ENCODE results near the gene LUC7L2.
A peak's percentile ranks its signal among the peaks of the same experiment; 100 is the strongest.
"Not testable (repeated sequence)": the region's sequence is repeated elsewhere in the genome, so short reads cannot be mapped to it uniquely, and the experiment has no call there.

The LUC7L2 gene

DNA sequence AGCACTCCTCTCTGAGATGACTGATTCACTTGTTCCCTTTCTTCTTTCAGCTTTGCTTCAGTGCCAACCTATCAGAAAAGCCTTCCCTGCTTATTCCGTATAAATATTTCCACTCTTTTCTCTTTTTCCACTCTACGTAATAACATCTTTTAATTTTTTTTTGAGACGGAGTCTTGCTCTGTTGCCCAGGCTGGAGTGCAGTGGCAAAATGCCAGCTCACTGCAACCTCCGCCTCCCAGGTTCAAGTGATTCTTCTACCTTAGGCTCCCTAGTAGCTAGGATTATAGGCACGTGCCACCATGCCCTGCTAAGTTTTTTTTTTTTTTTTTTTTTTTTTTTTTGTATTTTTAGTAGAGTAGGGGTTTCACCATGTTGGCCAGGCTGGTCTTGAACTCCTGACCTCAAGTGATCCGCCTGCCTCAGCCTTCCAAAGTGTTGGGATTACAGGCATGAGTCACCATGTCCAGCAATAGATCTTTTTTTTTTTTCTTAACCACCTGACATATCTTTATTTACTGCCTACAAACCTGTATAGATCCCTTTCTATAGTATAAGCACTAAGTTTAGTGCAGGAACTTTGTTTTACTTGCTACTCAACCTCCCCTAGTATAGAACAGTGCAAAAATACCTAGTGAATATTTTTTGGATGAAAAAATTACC lies 55.2 kb downstream of the LUC7L2 start:
- H3K27ac Mint-ChIP-seq, result peak overlapping the region in 1 of 2 donors; percentile 27
- not testable (repeated sequence) for H3K4me1 Mint-ChIP-seq, DNase-seq, H3K9me3 Mint-ChIP-seq, ATAC-seq, H3K4me3 Mint-ChIP-seq, H3K27me3 Mint-ChIP-seq

GRCh38 chr7:139416405-139416804 lies 56.7 kb downstream of the LUC7L2 start:
- no peaks in the 10 kb centered on the region for H3K9me3 Mint-ChIP-seq
- ATAC-seq, result no peak

GRCh38 chr7:139417478-139417877 lies 57.8 kb downstream of the LUC7L2 start:
- ATAC-seq, result no peak
- Mint-ChIP-seq H3K4me1 (no peaks in the 10 kb centered on the region), H3K4me3 (no peak overlapping the region), H3K27ac (peak overlapping the region in 1 of 2 donors; percentile 50), H3K9me3 (no peaks in the 10 kb centered on the region), H3K27me3 (no peaks in the 10 kb centered on the region)
- no peak for DNase-seq

More at GRCh38 chr7:139416405-139416804, 56.7 kb downstream of the LUC7L2 start:
- Mint-ChIP-seq H3K4me3 (no peak overlapping the region), H3K27ac (peak overlapping the region in 1 of 2 donors; percentile 45), H3K4me1 (no peaks in the 10 kb centered on the region), H3K27me3 (no peaks in the 10 kb centered on the region)
- no peak for DNase-seq

DNA sequence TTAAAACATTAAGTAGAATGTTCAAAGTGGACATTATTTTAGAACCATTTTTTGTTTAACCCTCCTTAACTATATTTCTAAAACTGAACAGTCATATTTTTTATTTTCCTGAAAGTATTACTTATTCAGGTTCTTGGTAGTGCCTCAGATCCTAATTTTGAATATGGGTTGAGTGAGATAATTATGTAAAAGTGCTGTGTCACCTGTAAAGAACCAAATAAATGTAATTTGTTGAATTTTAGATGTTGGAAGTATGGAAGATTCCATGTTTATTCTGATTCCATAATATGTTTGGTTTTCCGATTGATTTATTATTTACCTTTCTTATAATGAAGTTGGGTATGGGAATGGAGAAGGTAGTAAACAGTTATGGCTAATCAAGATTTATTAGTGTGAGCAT lies 61.4 kb downstream of the LUC7L2 start:
- no peaks in the 10 kb centered on the region for H3K27me3 Mint-ChIP-seq
- DNase-seq (no peak), ATAC-seq (no peak)
- no peak overlapping the region for H3K4me3 Mint-ChIP-seq
- no peaks in the 10 kb centered on the region for H3K4me1 Mint-ChIP-seq
- H3K9me3 Mint-ChIP-seq, result no peaks in the 10 kb centered on the region
- no peak overlapping the region for H3K27ac Mint-ChIP-seq

GRCh38 chr7:139422126-139422525 lies 62.4 kb downstream of the LUC7L2 start:
- no peak for ATAC-seq
- H3K4me1 Mint-ChIP-seq, result no peaks in the 10 kb centered on the region
- H3K9me3 Mint-ChIP-seq, result no peaks in the 10 kb centered on the region
- no peaks in the 10 kb centered on the region for H3K27me3 Mint-ChIP-seq
- DNase-seq, result no peak
- no peak overlapping the region for H3K4me3 Mint-ChIP-seq
- H3K27ac Mint-ChIP-seq, result peak overlapping the region in 1 of 2 donors; percentile 2

DNA sequence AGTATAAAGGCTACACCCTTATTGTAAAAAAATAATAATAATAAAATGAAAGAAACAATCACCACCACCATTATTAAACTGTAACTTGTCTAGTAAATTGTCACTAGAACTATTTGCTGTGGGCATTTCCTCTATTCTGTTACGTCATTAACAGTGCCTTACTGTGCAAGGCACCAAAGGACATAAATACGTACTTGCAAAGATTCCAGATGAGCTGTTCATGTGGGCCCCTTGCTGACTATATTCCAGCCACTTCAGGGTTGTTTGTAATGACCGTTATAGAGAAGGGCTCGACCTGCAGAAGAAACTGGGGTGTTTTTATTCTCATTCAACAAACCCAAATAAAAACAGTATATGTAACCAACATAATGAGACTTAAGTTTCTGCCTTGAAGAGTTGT lies 63.4 kb downstream of the LUC7L2 start:
- DNase-seq, result no peak
- H3K9me3 Mint-ChIP-seq, result no peaks in the 10 kb centered on the region
- no peak overlapping the region for H3K27ac Mint-ChIP-seq
- no peaks in the 10 kb centered on the region for H3K27me3 Mint-ChIP-seq
- no peak for ATAC-seq
- H3K4me1 Mint-ChIP-seq, result no peaks in the 10 kb centered on the region
- no peak overlapping the region for H3K4me3 Mint-ChIP-seq

- H3K4me1 Mint-ChIP-seq, result no peaks in the 10 kb centered on the region
Observed at GRCh38 chr7:139424004-139424403, 64.3 kb downstream of the LUC7L2 start.

DNA sequence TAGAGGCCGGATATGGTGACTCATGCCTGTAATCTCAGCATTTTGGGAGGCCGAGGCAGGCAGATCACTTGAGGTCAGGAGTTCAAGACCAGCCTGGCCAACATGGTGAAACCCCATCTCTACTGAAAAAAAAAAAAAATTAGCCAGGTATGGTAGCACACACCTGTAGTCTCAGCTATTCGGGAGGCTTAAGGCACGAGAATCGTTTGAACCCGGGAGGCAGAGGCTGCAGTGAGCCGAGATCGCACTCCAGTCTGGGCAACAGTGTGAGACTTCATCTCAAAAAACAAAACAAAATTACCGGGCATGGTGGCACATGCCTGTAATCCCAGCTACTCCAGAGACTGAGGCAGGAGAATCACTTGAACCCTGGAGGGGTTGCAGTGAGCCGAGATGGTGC lies 66.0 kb downstream of the LUC7L2 start:
- H3K4me3 Mint-ChIP-seq, H3K27me3 Mint-ChIP-seq, H3K9me3 Mint-ChIP-seq, H3K4me1 Mint-ChIP-seq, H3K27ac Mint-ChIP-seq, ATAC-seq, DNase-seq: not testable (repeated sequence)

More at GRCh38 chr7:139424004-139424403, 64.3 kb downstream of the LUC7L2 start:
- no peaks in the 10 kb centered on the region for H3K9me3 Mint-ChIP-seq
- ATAC-seq (no peak), DNase-seq (no peak)
- peak overlapping the region in 1 of 2 donors; percentile 59 for H3K27ac Mint-ChIP-seq
- no peaks in the 10 kb centered on the region for H3K27me3 Mint-ChIP-seq
- H3K4me3 Mint-ChIP-seq, result no peak overlapping the region

DNA sequence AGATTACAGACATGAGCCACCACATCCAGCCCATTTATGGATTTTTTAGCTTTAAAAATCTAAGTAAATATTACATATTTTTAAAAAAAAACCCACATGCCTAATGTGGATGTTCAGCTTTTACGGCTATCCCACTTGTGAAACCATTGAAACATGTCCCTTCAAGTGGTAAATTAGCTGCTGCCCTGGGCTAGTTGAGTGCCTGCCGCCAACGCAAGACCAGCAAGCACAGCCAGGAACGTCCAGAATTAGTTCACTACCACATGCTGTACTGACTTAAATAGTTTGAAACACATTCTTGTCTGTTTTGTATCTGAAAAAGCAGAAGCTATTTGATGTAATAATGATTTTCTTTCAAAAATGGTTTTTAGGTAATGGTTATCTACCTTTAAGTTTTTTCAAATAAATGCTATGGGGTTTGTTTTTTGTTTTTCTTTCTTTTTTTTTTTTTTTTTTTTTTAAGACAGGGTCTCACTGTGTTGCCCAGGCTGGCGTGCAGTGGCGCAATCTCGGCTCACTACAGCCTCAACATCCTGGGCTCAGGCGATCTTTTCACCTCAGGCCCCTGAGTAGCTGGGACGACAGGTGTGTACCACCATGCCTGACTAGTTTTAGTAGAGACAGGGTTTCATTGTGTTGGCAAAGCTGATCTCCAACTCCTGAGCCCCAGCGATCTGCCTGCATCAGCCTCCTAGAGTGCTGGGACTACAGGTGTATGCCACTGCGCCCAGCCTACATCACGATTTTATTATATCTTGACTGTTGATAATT lies 66.7 kb downstream of the LUC7L2 start:
- Mint-ChIP-seq H3K27ac (peak overlapping the region in 1 of 2 donors; percentile 92), H3K4me3 (no peak overlapping the region), H3K27me3 (no peaks in the 10 kb centered on the region), H3K9me3 (no peaks in the 10 kb centered on the region), H3K4me1 (no peaks in the 10 kb centered on the region)
- DNase-seq (no peak), ATAC-seq (no peak)

GRCh38 chr7:139427029-139427420 lies 67.3 kb downstream of the LUC7L2 start:
- no peaks in the 10 kb centered on the region for H3K9me3 Mint-ChIP-seq
- no peaks in the 10 kb centered on the region for H3K4me1 Mint-ChIP-seq
- H3K27me3 Mint-ChIP-seq, result no peaks in the 10 kb centered on the region
- H3K27ac Mint-ChIP-seq, result peak overlapping the region in 1 of 2 donors; percentile 92
- ATAC-seq (peak; percentile 47), DNase-seq (no peak)
- peak overlapping the region in 1 of 2 donors; percentile 19 for H3K4me3 Mint-ChIP-seq

GRCh38 chr7:139427788-139428187 lies 68.1 kb downstream of the LUC7L2 start:
- ATAC-seq (peak; percentile 12), DNase-seq (no peak)
- no peak overlapping the region for H3K27ac Mint-ChIP-seq
- H3K9me3 Mint-ChIP-seq, result no peaks in the 10 kb centered on the region
- no peaks in the 10 kb centered on the region for H3K4me1 Mint-ChIP-seq
- no peak overlapping the region for H3K4me3 Mint-ChIP-seq
- no peaks in the 10 kb centered on the region for H3K27me3 Mint-ChIP-seq

- H3K9me3 Mint-ChIP-seq, H3K4me1 Mint-ChIP-seq, H3K4me3 Mint-ChIP-seq, H3K27ac Mint-ChIP-seq, ATAC-seq, H3K27me3 Mint-ChIP-seq, DNase-seq: not testable (repeated sequence)
Observed at GRCh38 chr7:139429735-139430134, 70.0 kb downstream of the LUC7L2 start.

GRCh38 chr7:139430443-139430842 lies 70.7 kb downstream of the LUC7L2 start:
- no peaks in the 10 kb centered on the region for H3K27me3 Mint-ChIP-seq
- H3K9me3 Mint-ChIP-seq, result no peaks in the 10 kb centered on the region
- DNase-seq, result no peak
- peak overlapping the region in 1 of 2 donors; percentile 27 for H3K27ac Mint-ChIP-seq
- H3K4me1 Mint-ChIP-seq, result peaks cover 8% of the 10 kb centered on the region
- H3K4me3 Mint-ChIP-seq, result no peak overlapping the region
- ATAC-seq, result no peak

DNA sequence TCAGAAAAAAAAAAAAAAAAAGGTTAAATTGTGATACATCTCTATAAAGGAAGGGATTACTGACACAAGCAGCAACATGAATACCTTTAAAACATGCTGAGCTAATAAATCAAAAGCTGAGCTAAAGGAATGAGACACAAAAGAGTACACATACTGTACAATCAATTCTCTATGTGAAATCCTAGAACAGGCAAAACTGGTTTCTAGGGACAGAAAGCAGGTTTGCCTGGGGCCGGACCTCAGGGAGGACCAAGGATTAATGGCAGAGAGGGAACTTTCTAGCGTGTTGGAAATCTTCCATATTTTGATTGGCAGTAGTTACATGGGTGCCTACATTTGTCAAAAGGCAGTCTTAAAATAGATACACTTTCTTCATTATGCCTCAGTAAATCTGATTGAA lies 71.3 kb downstream of the LUC7L2 start:
- H3K4me1 Mint-ChIP-seq, result peaks cover 8% of the 10 kb centered on the region
- H3K27ac Mint-ChIP-seq, result no peak overlapping the region
- no peak for ATAC-seq

GRCh38 chr7:139431459-139431858 lies 71.8 kb downstream of the LUC7L2 start:
- H3K9me3 Mint-ChIP-seq, result no peaks in the 10 kb centered on the region
- no peaks in the 10 kb centered on the region for H3K27me3 Mint-ChIP-seq
- no peak overlapping the region for H3K4me3 Mint-ChIP-seq
- H3K4me1 Mint-ChIP-seq, result peaks cover 8% of the 10 kb centered on the region
- ATAC-seq (no peak), DNase-seq (no peak)
- H3K27ac Mint-ChIP-seq, result peak overlapping the region in 1 of 2 donors; percentile 19

More for the DNA sequence above, 71.3 kb downstream of the LUC7L2 start:
- Mint-ChIP-seq H3K9me3 (no peaks in the 10 kb centered on the region), H3K27me3 (no peaks in the 10 kb centered on the region), H3K4me3 (no peak overlapping the region)
- DNase-seq, result no peak

GRCh38 chr7:139436806-139437205 lies 77.1 kb downstream of the LUC7L2 start:
- Mint-ChIP-seq H3K4me3 (no peak overlapping the region), H3K9me3 (no peaks in the 10 kb centered on the region), H3K4me1 (peaks cover 8% of the 10 kb centered on the region), H3K27ac (no peak overlapping the region), H3K27me3 (no peaks in the 10 kb centered on the region)
- no peak for DNase-seq
- no peak for ATAC-seq

Data from stimulated activated naive CD8-positive, alpha-beta T cell treated with anti-CD3 and anti-CD28 coated beads, Interleukin-15, amount 100 ng/mL, for 72 hours (primary cell).